Endothelial cell of umbilical vein (primary cell): ENCODE data around the gene XRCC6. TPM values are rescaled to one million over a fixed set of nuclear protein-coding genes. Genes with fewer than 3 reads are reported as not detected.

Experiments
- BruUV-seq: library from RNA; stranded (reverse); fragments of 400-500 nt; replicated peaks from 2 replicates; lab custom pipeline; 2021; lab: Mats Ljungman, UMichigan
- CTCF ChIA-PET: fragments of 300-600, 350-600 bp; sonication (Branson Sonifier 250); formaldehyde crosslinking; loops from one replicate; lab custom pipeline; 2021; ENCODE audit warnings: antibody characterized with exemption, inconsistent platforms; lab: Charles Lee
- POLR2A ChIA-PET: fragments of 300-600, 350-600 bp; sonication (Branson Sonifier 250); formaldehyde crosslinking; loops from one replicate; lab custom pipeline; 2021; ENCODE audit warnings: antibody characterized with exemption, inconsistent platforms; lab: Charles Lee
- DNase-seq: peaks from one replicate; pipeline ENCODE4 v3.0.0-alpha.2; 2011; ENCODE audit warnings: low read depth, low spot score
- FAIRE-seq: peaks from 2 replicates; lab custom pipeline; 2011; peaks lifted over from hg19 to GRCh38; lab: Jason Lieb, UNC
- H2AFZ ChIP-seq: 2 replicates; pipeline ENCODE4 v1.6.0; 2012; ENCODE audit warnings: low read depth, low read length, control low read depth, inconsistent platforms
- H3K27ac ChIP-seq: 2 replicates; pipeline ENCODE4 v1.5.1; 2011; ENCODE audit warnings: low read depth, mild to moderate bottlenecking, control low read depth, low read length, moderate library complexity; ENCODE audit not compliant: insufficient read depth
- H3K27me3 ChIP-seq, 2 experiments: 2 replicates each; pipeline versions ENCODE4 v1.6.0 to v1.6.1; 2011; ENCODE audit warnings: low read length in 2 of 2, mixed read lengths in 1 of 2; ENCODE audit not compliant: control insufficient read depth in 2 of 2, insufficient read depth in 2 of 2
- H3K36me3 ChIP-seq, 2 experiments: 2 replicates in 1 of 2; 3 replicates in 1 of 2; pipeline ENCODE4 v1.5.1; 2011; ENCODE audit warnings: low read length in 2 of 2, mild to moderate bottlenecking in 1 of 2, moderate library complexity in 1 of 2; ENCODE audit not compliant: control insufficient read depth in 2 of 2, insufficient read depth in 2 of 2; ENCODE audit errors: extremely low read depth in 1 of 2
- H3K4me1 ChIP-seq: 3 replicates; pipeline ENCODE4 v1.5.1; 2011; ENCODE audit warnings: mild to moderate bottlenecking, low read length; ENCODE audit not compliant: control insufficient read depth, insufficient read depth; ENCODE audit errors: extremely low read depth
- H3K4me2 ChIP-seq: 2 replicates; pipeline ENCODE4 v1.6.1; 2011; ENCODE audit warnings: low read length, control low read depth, mixed read lengths; ENCODE audit not compliant: insufficient read depth
- H3K4me3 ChIP-seq, 3 experiments: fragments of 200-600 bp in 1 of 3; sonication (generic), shearing (Covaris generic) in 1 of 3; replicated peaks in 1 of 3; 2 replicates each; pipeline ENCODE4 v1.5.1; 2011 to 2016; ENCODE audit warnings: control low read depth in 3 of 3, low read length in 3 of 3, mild to moderate bottlenecking in 2 of 3, inconsistent platforms in 1 of 3, low read depth in 1 of 3, moderate library complexity in 1 of 3; ENCODE audit not compliant: insufficient read depth in 1 of 3
- H3K79me2 ChIP-seq: 2 replicates; pipeline ENCODE4 v1.6.0; 2012; ENCODE audit warnings: low read length, inconsistent platforms; ENCODE audit not compliant: control insufficient read depth, insufficient read depth
- H3K9ac ChIP-seq: replicated peaks from 2 replicates; pipeline ENCODE3; 2011; ENCODE audit warnings: low read length, control low read depth; ENCODE audit not compliant: insufficient read depth; ENCODE audit errors: extremely low read depth
- H3K9me1 ChIP-seq: replicated peaks from 3 replicates; pipeline ENCODE4 v1.6.0; 2011; ENCODE audit warnings: mild to moderate bottlenecking, low read length; ENCODE audit not compliant: control insufficient read depth, insufficient read depth; ENCODE audit errors: extremely low read depth
- H3K9me3 ChIP-seq: replicated peaks from 2 replicates; pipeline ENCODE4 v1.5.1; 2012; ENCODE audit warnings: low read length, inconsistent platforms; ENCODE audit not compliant: control insufficient read depth, insufficient read depth
- H4K20me1 ChIP-seq: replicated peaks from 2 replicates; pipeline ENCODE3; 2011; ENCODE audit warnings: mild to moderate bottlenecking, low read length; ENCODE audit not compliant: control insufficient read depth, insufficient read depth; ENCODE audit errors: extremely low read depth
- CTCF ChIP-seq, 2 donors: IDR thresholded peaks; 1 replicate in 1 of 2; 2 replicates in 1 of 2; pipeline ENCODE4 v1.5.1; 2011; ENCODE audit warnings: low read length in 2 of 2, mild to moderate bottlenecking in 2 of 2, moderate library complexity in 2 of 2, control low read depth in 1 of 2, inconsistent platforms in 1 of 2, low read depth in 1 of 2; ENCODE audit not compliant: insufficient read depth in 1 of 2; ENCODE audit errors: extremely low read depth in 1 of 2
- EZH2 ChIP-seq: IDR thresholded peaks from 2 replicates; pipeline ENCODE4 v1.6.1; 2012; ENCODE audit warnings: borderline replicate concordance, low read depth, mild to moderate bottlenecking, moderate library complexity, low read length, inconsistent platforms; ENCODE audit not compliant: severe bottlenecking
- FOS ChIP-seq: IDR thresholded peaks from 2 replicates; pipeline ENCODE4 v1.6.1; 2011; ENCODE audit warnings: mild to moderate bottlenecking, low read length, moderate library complexity, borderline replicate concordance; ENCODE audit not compliant: insufficient read depth
- GATA2 ChIP-seq: IDR thresholded peaks from 2 replicates; pipeline ENCODE4 v1.7.0; 2011; ENCODE audit warnings: low read depth, mild to moderate bottlenecking, moderate library complexity, mixed read lengths, low read length; ENCODE audit not compliant: insufficient read length, insufficient read depth
- JUN ChIP-seq: IDR thresholded peaks from 2 replicates; pipeline ENCODE4 v1.6.1; 2011; ENCODE audit warnings: borderline replicate concordance, low read depth; ENCODE audit not compliant: insufficient read length, insufficient read depth
- MAX ChIP-seq: IDR thresholded peaks from 2 replicates; pipeline ENCODE4 v1.6.1; 2011; ENCODE audit not compliant: insufficient read depth, insufficient read length
- MYC ChIP-seq: IDR thresholded peaks from one replicate; pipeline ENCODE4 v1.6.1; 2011; ENCODE audit warnings: mild to moderate bottlenecking, low read depth, low read length
- POLR2A ChIP-seq: IDR thresholded peaks from 2 replicates; pipeline ENCODE4 v1.6.1; 2012; ENCODE audit warnings: low read depth, mild to moderate bottlenecking, control low read depth, low read length
- POLR2AphosphoS5 ChIP-seq: IDR thresholded peaks from 2 replicates; pipeline ENCODE4 v1.6.1; 2012; ENCODE audit warnings: low read depth, mild to moderate bottlenecking, control low read depth, low read length, moderate library complexity; ENCODE audit not compliant: insufficient read depth
- dilution Hi-C: fragments of 300-500 bp; cut with MboI; formaldehyde crosslinking; loops from one replicate; pipeline ENCODE4 v1.15.0; 2019; ENCODE audit warnings: low sequenced_read_pairs; ENCODE audit not compliant: extremely low pct_ligation_motif_present
- intact Hi-C: fragments of 100-400 bp; cut with micrococcal nuclease; formaldehyde crosslinking; loops from one replicate; pipeline ENCODE4 v1.10.0; 2022
- polyA plus RNA-seq, 4 experiments: library from polyadenylated mRNA; depleted of rRNA in 3 of 4; stranded (reverse) in 3 of 4; unstranded in 1 of 4; fragments of >200 nt; gene quantifications; 2 replicates each; pipeline versions ENCODE4 v1.2.1 to v1.2.3, GENCODE V29; 2011 to 2012; ENCODE audit warnings: missing spikeins in 1 of 4
- total RNA-seq: library from RNA; stranded (reverse); gene quantifications from 2 replicates; pipeline ENCODE4 v1.2.3, GENCODE V29; 2021

Gene XRCC6
- total and polyA plus RNA-seq, 2 donors (not counting 3 experiments of a cell fraction or from before 2014, with no cell fraction given), result 117 to 309 TPM

- Histone ChIP-seq H3K79me2 (no peaks in the 10 kb centered on the region), H2AFZ (no peak overlapping the region), H3K4me1 (no peaks in the 10 kb centered on the region), H4K20me1 (no peaks in the 10 kb centered on the region), H3K36me3 (peaks cover 0 to 7% of the 10 kb centered on the region in 2 experiments), H3K27ac (no peak overlapping the region), H3K9me3 (no peaks in the 10 kb centered on the region), H3K9ac (no peak overlapping the region), H3K9me1 (no peaks in the 10 kb centered on the region), H3K4me3 (no peak overlapping the region), H3K27me3 (no peaks in the 10 kb centered on the region), H3K4me2 (no peak overlapping the region)
- peak; percentile 31 for DNase-seq
- no TSS peak for BruUV-seq
- TF ChIP-seq CTCF (IDR thresholded peaks at IDR 0.05; ENCODE audit: extremely low read depth in 1 of 2, insufficient read depth in 1 of 2, low read depth in 1 of 2, low read length in 2 of 2) (peak; percentile 52 to 57), EZH2 (no peak)
- CTCF ChIA-PET, result interaction anchor here (1.0 to 1.6 kb wide), 6 partner anchors 11 to 50 kb away, joined by 3 to 14 read pairs (median 4); partner anchors contain the start of gene PMM1
- dilution Hi-C loops (no loop called here), intact Hi-C loops (no loop called here)
- POLR2A ChIA-PET, result no interaction called here
- FAIRE-seq, result peak; percentile 43
These were observed 44.2 kb upstream of the XRCC6 start for GRCh38 chr22:41576877-41577276.

- no peaks in the 10 kb centered on the region for H3K79me2 ChIP-seq
- dilution Hi-C loops, result no loop called here
- no peak overlapping the region for H3K9ac ChIP-seq
- no peak for FAIRE-seq
- no peaks in the 10 kb centered on the region for H3K9me1 ChIP-seq
- H3K4me1 ChIP-seq, result no peaks in the 10 kb centered on the region
- no peak for TF ChIP-seq JUN
- no peak for TF ChIP-seq CTCF (IDR thresholded peaks at IDR 0.05; ENCODE audit: extremely low read depth in 1 of 2, insufficient read depth in 1 of 2, low read depth in 1 of 2, low read length in 2 of 2)
- TF ChIP-seq POLR2AphosphoS5, result no peak
- no peak for TF ChIP-seq MAX
- no peak for TF ChIP-seq FOS
- TF ChIP-seq POLR2A, result no peak
- TF ChIP-seq EZH2, result no peak
- no peak for TF ChIP-seq MYC
- no peak for TF ChIP-seq GATA2
- no TSS peak for BruUV-seq
- intact Hi-C loops, result no loop called here
- POLR2A ChIA-PET, result no interaction called here
- H3K4me2 ChIP-seq, result no peak overlapping the region
- no peaks in the 10 kb centered on the region for H3K9me3 ChIP-seq
- H3K27ac ChIP-seq, result no peak overlapping the region
- H4K20me1 ChIP-seq, result no peaks in the 10 kb centered on the region
- H2AFZ ChIP-seq, result no peak overlapping the region
- H3K4me3 ChIP-seq, result no peak overlapping the region
- no peaks in the 10 kb centered on the region for H3K27me3 ChIP-seq
- no peak for DNase-seq
- H3K36me3 ChIP-seq, result peaks cover 0 to 7% of the 10 kb centered on the region in 2 experiments
- CTCF ChIA-PET, result interaction anchor here (0.6 to 1.2 kb wide), 4 partner anchors 12 to 51 kb away, joined by 3 to 5 read pairs (median 3); no protein-coding TSS in a partner anchor
These were observed 43.0 kb upstream of the XRCC6 start for GRCh38 chr22:41578114-41578513.
